GM21423 (cell line): ENCODE data around the gene GIGYF2.
"Not testable (repeated sequence)": the region's sequence is repeated elsewhere in the genome, so short reads cannot be mapped to it uniquely, and the experiment has no call there.

Source experiments
- ATAC-seq: cut with Tn5 transposase; IDR thresholded peaks from one replicate; pipeline ENCODE4 v1.9.1; 2021; ENCODE audit warnings: mild to moderate bottlenecking, moderate library complexity; ENCODE audit not compliant: unreplicated experiment

The GIGYF2 gene

GRCh38 chr2:232906867-232907717, 210.0 kb downstream of the GIGYF2 start:
- ATAC-seq, result not testable (repeated sequence)

GRCh38 chr2:232907718-232908085, 210.6 kb downstream of the GIGYF2 start:
- not testable (repeated sequence) for ATAC-seq

GRCh38 chr2:232908695-232909094, 211.6 kb downstream of the GIGYF2 start:
- ATAC-seq, result no peak
